NCI-H1105 (cell line): ENCODE measurements around the gene GBP2.

Experiments
- DNase-seq: peaks from one replicate; lab custom pipeline; 2025; lab: John Stamatoyannopoulos, UW

The GBP2 gene

DNA sequence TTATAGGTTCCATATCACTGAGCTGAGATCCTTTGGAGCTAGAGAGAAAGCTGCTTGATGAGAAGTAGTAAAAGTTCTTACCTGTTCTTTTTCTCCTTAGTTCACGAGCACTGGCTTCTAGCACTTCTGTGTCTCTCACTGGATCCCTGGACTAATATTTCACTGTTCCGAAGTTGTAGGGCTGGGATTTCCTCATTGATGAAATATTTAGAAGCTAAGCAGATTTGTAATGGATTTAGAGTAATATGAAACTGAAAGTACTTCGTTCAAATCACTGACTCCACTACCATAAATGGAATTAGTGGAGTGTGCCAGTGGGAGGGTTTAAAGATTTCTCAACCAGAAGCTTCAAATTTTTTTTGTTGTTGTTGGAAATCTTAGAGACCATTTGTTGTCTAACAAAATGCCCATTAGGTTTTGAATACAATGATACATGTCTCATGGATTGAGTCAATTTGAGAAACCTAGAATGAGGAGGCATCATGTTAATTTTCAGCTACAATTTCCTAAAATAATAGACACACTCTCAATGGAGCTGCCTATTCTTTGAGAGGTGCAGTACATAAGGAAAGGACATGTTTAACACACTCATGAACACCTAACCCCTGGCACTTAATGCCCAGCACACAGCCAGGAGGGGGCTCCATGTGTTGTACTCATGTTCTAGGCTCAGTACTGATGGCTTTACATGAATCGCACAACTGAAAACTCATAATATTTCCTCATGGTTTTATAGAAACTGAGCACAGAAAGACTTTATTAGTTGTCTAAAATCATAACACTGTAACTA is 60.6 kb downstream of the GBP2 start, which contains the start of gene GBP1:
Gene GBP1, minus strand, starts transcription at position 130 of the 790 bp plus-strand sequence. CDS start 1,974 bp downstream, outside the sequence.
- no peak for DNase-seq

DNA sequence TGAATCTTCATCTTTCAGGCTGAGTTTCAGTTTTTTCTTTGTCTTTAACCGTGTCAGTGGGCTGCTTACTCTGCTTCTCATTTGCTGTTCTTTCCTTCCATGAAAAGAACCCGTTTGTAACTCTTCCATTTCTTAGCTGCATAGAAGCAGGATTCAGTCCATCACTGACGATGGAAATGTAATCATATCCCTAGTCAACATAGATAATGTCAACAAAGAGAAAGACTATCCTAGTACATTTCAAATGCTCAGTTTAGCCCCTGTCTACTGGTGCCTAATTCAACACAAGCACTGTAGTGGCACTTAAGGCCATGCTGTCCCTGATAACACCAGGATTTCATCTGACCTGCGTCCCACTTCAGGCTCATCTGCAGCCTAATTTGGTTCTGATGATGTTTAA is 61.3 kb downstream of the GBP2 start:
- DNase-seq = no peak

DNA sequence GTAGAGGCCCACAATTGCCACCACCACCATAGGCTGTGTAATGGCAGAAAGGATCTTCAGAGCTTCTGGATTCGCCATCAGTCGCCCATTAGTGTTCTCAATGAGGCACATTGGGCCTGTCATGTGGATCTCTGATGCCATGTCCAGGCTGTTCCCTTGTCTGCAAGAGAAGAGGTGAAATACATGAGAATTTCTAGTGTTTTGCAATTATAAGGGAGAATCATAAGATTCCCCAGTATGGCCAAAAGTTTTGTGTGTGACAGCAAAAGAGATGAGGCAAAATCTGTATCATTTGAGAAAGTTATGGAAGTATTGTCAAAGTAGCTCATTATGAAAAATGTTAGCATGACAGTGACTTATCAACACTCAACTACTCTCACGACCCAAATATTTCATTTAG is 62.8 kb downstream of the GBP2 start:
- no peak for DNase-seq

DNA sequence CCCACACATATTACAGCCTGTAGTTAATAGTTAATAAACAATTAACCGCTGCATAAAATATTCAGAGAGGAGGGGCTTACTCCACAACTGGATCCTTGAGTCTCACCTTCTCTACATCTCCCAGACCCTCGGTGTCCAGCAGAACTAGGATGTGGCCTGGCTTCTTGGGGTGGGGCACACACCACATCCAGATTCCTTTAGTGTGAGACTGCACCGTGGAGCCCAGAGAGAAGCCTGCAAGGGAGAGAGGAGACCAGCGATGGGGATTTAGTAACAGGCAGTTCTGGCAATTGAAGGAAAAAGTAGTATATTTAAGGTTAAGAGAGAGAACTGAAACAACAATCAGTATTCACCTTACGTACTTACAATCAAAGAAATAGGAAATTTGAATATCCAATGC is 65.8 kb downstream of the GBP2 start:
- DNase-seq = no peak
